ENCODE measurements around the gene NBAS.

Gene NBAS

GRCh38 chr2:15435474-15435873 is 125.7 kb downstream of the NBAS start:
- H3K36me3 ChIP-seq (ENCODE audit: control insufficient read depth, insufficient read depth, low read length): no peaks in the 10 kb centered on the region; the same call in 1 of the 2 replicates
- H3K4me3 ChIP-seq (replicated peaks; ENCODE audit: low read depth, low read length): no peak overlapping the region
- no peaks in the 10 kb centered on the region for H3K27me3 ChIP-seq (replicated peaks; ENCODE audit: control insufficient read depth, insufficient read depth, low read length)
- TF ChIP-seq CTCF (IDR thresholded peaks at IDR 0.05; ENCODE audit: insufficient read depth, low read length, poor library complexity, severe bottlenecking): no peak
- no peak for DNase-seq (ENCODE audit: extremely low read depth, insufficient read length)

- DNase-seq (ENCODE audit: extremely low read depth, insufficient read length): no peak
- Histone ChIP-seq H3K36me3 (ENCODE audit: control insufficient read depth, insufficient read depth, low read length) (no peaks in the 10 kb centered on the region; the same call in 1 of the 2 replicates), H3K27me3 (replicated peaks; ENCODE audit: control insufficient read depth, insufficient read depth, low read length) (no peaks in the 10 kb centered on the region), H3K4me3 (replicated peaks; ENCODE audit: low read depth, low read length) (no peak overlapping the region)
- TF ChIP-seq CTCF (IDR thresholded peaks at IDR 0.05; ENCODE audit: insufficient read depth, low read length, poor library complexity, severe bottlenecking): no peak
Measured at GRCh38 chr2:15432642-15433256, 128.4 kb downstream of the NBAS start.

- Histone ChIP-seq H3K36me3 (ENCODE audit: control insufficient read depth, insufficient read depth, low read length) (no peaks in the 10 kb centered on the region), H3K4me3 (replicated peaks; ENCODE audit: low read depth, low read length) (no peak overlapping the region), H3K27me3 (replicated peaks; ENCODE audit: control insufficient read depth, insufficient read depth, low read length) (no peaks in the 10 kb centered on the region)
- no peak for DNase-seq (ENCODE audit: extremely low read depth, insufficient read length)
- TF ChIP-seq CTCF (IDR thresholded peaks at IDR 0.05; ENCODE audit: insufficient read depth, low read length, poor library complexity, severe bottlenecking): no peak
Measured at GRCh38 chr2:15429032-15429431, 132.1 kb downstream of the NBAS start.

GRCh38 chr2:15427987-15428386 is 133.1 kb downstream of the NBAS start:
- Histone ChIP-seq H3K4me3 (replicated peaks; ENCODE audit: low read depth, low read length) (no peak overlapping the region), H3K36me3 (ENCODE audit: control insufficient read depth, insufficient read depth, low read length) (no peaks in the 10 kb centered on the region), H3K27me3 (replicated peaks; ENCODE audit: control insufficient read depth, insufficient read depth, low read length) (no peaks in the 10 kb centered on the region)
- DNase-seq (ENCODE audit: extremely low read depth, insufficient read length): no peak
- no peak for TF ChIP-seq CTCF (IDR thresholded peaks at IDR 0.05; ENCODE audit: insufficient read depth, low read length, poor library complexity, severe bottlenecking)

GRCh38 chr2:15426606-15427005 is 134.5 kb downstream of the NBAS start:
- Histone ChIP-seq H3K4me3 (replicated peaks; ENCODE audit: low read depth, low read length) (no peak overlapping the region), H3K36me3 (ENCODE audit: control insufficient read depth, insufficient read depth, low read length) (no peaks in the 10 kb centered on the region), H3K27me3 (replicated peaks; ENCODE audit: control insufficient read depth, insufficient read depth, low read length) (no peaks in the 10 kb centered on the region)
- DNase-seq (ENCODE audit: extremely low read depth, insufficient read length): no peak
- no peak for TF ChIP-seq CTCF (IDR thresholded peaks at IDR 0.05; ENCODE audit: insufficient read depth, low read length, poor library complexity, severe bottlenecking)

GRCh38 chr2:15425712-15426111 is 135.4 kb downstream of the NBAS start:
- Histone ChIP-seq H3K36me3 (ENCODE audit: control insufficient read depth, insufficient read depth, low read length) (no peaks in the 10 kb centered on the region), H3K4me3 (replicated peaks; ENCODE audit: low read depth, low read length) (no peak overlapping the region), H3K27me3 (replicated peaks; ENCODE audit: control insufficient read depth, insufficient read depth, low read length) (no peaks in the 10 kb centered on the region)
- TF ChIP-seq CTCF (IDR thresholded peaks at IDR 0.05; ENCODE audit: insufficient read depth, low read length, poor library complexity, severe bottlenecking): no peak
- no peak for DNase-seq (ENCODE audit: extremely low read depth, insufficient read length)
